HCT116 (cell line): Measurements from ENCODE around the gene SUSD4.

Source experiments
- CTCF ChIP-seq, 3 experiments: fragments of 200-600 bp in 1 of 3; sonication (generic) in 1 of 3; IDR thresholded peaks in 2 of 3; conservative IDR thresholded peaks in 1 of 3; 2 replicates each; pipeline ENCODE4 v1.5.1; 2012 to 2017; ENCODE audit warnings: low read depth in 2 of 3, low read length in 2 of 3, antibody characterized with exemption in 1 of 3, borderline replicate concordance in 1 of 3, control low read depth in 1 of 3, mild to moderate bottlenecking in 1 of 3, mixed read lengths in 1 of 3, mixed run types in 1 of 3, moderate library complexity in 1 of 3; ENCODE audit not compliant: insufficient read depth in 1 of 3
- REST ChIP-seq: IDR thresholded peaks from 2 replicates; pipeline ENCODE4 v1.6.1; 2012; ENCODE audit warnings: low read depth
- SRF ChIP-seq: IDR thresholded peaks from 2 replicates; pipeline ENCODE4 v1.6.1; 2012; ENCODE audit warnings: low read depth
- TCF7L2 ChIP-seq: IDR thresholded peaks from 2 replicates; pipeline ENCODE4 v1.7.0; 2011; ENCODE audit warnings: borderline replicate concordance, inconsistent platforms; ENCODE audit not compliant: insufficient read depth, insufficient read length; ENCODE audit errors: extremely low read depth

DNA sequence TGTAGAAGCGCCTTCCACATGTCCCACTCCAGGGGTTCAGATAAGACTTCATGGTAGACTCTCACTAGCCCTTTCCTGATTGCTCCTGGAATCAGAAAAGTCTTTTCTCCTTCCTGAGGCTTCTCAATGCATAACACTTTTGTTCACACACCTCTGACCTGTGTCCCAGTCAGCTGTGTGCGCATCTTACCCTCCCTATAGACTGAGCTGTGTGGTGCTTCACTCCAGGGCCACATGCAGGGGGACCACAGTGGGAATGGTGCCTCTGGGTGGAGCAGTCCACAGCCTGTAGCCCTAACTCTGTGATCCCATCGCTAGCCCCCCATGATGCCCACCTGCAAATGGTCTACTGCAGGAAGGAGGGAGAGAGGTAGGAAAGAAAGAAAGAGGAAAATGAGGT, 136.9 kb downstream of the SUSD4 start:
- TF ChIP-seq SRF: no peak
- no peak for TF ChIP-seq CTCF (IDR thresholded peaks at IDR 0.05 in 2 of 3, conservative IDR thresholded peaks at IDR 0.05 in 1 of 3; ENCODE audit: borderline replicate concordance in 1 of 3, insufficient read depth in 1 of 3, low read depth in 2 of 3, low read length in 2 of 3)
- TF ChIP-seq REST: no peak
- TF ChIP-seq TCF7L2: no peak
